ENCODE results near the gene PDE3A. TPM values are rescaled to one million over a fixed set of nuclear protein-coding genes. Genes with fewer than 3 reads are reported as not detected.

PDE3A gene
- total RNA-seq, 2 experiments from 2014 or later = not detected

DNA sequence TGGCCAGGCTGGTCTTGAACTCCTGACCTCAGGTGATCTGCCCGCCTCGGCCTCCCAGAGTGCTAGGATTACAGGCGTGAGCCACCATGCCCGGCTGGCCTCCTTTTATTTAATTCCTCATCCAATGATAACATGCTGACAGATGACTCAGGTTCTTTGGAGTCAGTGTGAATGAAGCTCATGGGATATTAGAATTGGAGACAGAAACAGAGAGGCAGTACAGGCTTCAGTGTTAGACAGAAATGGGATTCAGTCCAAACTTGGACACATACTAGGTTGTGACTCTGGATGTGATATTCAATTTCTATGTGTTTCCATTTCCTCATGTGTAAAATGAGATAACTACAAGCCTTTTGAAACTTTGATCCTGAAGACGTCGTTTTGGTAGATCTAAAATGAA, 47.3 kb downstream of the PDE3A start:
- ChIA-PET POLR2A (no interaction called here), CTCF (no interaction called here)

DNA sequence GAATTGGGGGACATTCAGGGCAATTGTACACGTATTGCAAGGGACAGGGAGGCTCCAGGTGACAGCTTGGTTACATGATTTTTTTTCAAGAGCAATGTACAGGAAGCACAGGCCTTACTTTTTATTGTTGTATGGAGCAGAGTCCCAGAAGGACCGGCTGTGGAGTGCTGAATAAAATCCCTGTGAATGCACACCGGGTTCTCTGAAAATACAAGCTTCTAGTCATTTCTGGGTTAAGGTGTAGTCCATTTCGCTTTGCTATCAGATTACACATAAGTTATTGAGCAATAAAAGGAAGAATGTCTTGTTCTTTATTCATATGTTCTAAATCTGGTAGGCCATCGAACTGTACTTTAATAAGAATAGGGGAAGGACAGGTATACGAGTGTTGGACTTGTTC, 52.2 kb downstream of the PDE3A start:
- ChIA-PET POLR2A (no interaction called here), CTCF (no interaction called here)

DNA sequence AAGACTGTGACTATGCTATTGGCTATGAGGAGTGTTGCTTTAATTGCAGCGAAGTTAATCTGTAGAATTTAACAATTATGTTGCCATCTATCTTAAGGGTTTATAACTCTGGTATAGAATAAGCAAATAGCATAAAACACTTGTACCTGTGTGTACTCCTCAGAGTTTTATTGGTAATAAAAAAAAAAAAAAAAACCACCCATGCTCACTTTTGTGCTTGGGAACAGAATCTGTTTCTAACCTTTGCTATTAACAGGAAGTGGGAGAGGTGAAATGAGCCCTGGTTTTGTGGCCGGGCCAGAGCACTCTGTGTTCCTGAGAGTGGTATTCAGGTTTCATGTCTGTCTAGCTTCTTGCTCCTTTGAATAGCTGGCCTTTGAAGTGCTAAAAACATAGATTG, 53.1 kb downstream of the PDE3A start:
- ChIA-PET POLR2A (no interaction called here), CTCF (no interaction called here)

DNA sequence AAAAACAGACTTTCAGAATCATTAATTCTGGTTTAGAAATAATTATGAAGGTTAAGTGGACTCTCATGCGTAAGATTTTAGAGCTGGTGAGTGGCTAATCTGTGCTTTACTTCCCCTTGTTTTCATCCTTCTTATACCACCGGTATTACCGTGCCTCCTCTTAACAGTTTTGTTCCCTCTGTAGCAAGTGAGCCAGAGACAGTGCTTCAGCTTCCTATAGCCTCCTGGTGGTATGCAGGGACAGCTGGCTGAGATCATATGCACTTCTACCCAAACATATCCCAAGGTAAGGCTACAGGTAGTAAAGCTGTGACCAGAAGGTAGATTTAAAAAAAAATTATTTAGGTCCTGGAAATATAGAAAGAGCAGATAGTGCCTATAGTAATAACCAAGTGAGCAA, 55.2 kb downstream of the PDE3A start:
- POLR2A ChIA-PET = no interaction called here
- CTCF ChIA-PET = no interaction called here

DNA sequence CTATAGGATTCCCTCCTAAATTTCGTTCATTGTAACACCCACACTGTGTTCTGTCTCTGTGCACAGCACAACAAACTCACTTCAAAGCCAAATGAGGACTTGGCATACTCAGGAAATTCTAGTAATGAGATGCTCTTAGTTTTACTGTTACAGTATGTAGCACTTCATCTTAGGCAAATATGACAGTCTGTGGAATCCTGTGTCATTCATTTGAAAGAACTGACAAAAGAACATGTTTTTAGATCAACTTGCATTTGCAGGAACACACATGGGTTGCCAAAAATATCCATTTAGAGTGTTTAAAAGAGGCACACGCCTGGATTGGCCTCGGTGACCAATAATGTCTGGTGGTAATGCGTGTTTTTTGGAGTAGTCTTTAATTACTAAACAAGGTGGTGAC, 56.5 kb downstream of the PDE3A start:
- CTCF ChIA-PET = no interaction called here

DNA sequence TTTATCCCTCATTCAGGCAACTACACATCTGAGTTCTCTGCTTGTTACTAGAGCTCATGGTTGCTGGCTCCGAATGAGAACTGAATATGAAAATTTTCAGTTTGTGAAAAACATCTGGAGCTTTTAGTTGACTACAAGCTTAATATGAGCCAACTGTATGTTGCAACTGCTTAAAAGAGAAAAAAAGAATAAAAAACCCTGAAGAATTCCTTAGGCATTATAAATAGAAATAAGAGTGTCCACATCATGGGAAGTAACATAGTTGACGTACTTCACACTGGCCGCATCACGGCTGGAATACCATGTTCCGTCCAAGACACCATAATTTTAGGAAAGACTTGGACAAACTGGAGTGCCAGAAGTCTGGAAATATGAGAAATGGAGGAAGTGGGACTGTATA, 57.9 kb downstream of the PDE3A start:
- POLR2A ChIA-PET = no interaction called here

More for the DNA sequence above, 56.5 kb downstream of the PDE3A start:
- POLR2A ChIA-PET = no interaction called here

DNA sequence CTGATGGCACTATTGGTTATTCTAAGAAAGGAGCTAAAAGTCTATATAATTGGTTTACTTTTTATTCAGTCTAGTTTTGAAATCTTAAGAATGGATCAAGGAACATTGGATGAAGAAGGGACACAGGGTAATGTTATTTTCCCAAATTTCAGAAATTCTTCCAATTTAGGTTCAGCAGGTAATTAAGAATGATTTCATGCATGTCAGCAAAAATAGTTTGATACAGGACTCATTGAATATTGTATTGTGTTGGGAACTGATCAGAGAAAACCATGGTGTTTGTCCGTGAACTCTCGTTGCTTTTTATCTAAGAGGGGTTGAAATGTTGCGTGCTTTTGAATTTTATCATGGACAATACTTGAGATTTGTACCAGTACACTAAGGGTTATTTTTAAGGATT, 58.6 kb downstream of the PDE3A start:
- POLR2A ChIA-PET = no interaction called here

More for the DNA sequence above, 57.9 kb downstream of the PDE3A start:
- CTCF ChIA-PET = no interaction called here

DNA sequence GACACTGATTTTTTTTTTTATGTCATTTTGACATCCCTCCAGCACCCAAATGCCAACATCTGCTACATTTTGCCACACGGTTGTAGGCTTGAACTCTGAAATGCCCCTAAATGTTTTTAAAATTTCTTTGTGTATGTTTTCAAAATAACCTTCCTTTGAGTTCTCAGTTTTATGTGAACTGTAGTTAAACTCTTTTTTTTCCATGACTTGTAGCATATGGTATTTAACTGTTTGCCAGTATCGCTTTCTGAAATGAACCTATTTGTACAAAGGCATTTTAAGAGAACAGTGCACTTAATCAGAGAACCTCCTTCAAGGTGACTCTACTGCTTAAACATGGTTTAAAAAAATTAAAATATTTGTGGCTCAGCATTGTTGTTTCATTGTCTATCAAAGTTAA, 61.5 kb downstream of the PDE3A start:
- ChIA-PET CTCF (no interaction called here), POLR2A (no interaction called here)

More for the DNA sequence above, 58.6 kb downstream of the PDE3A start:
- CTCF ChIA-PET = no interaction called here

DNA sequence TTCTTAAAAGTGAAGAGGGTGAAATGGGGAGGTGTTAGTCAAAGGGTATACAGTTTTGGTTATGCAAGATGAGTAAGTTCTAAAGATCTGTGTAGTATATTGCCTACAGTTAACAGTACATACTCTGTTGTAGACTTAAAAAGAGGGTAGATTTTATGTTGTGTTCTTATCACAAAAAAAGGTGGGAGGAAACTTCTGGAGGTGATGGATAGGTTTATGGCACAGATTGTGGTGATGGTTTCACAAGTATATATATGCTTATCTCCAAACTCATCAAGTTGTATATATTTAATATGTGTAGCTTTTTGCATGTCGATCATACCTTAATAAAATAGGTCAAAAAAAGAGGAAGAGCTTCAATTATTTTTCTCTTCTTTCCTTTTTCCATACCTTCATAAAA, 64.0 kb downstream of the PDE3A start:
- POLR2A ChIA-PET = no interaction called here
- CTCF ChIA-PET = no interaction called here

DNA sequence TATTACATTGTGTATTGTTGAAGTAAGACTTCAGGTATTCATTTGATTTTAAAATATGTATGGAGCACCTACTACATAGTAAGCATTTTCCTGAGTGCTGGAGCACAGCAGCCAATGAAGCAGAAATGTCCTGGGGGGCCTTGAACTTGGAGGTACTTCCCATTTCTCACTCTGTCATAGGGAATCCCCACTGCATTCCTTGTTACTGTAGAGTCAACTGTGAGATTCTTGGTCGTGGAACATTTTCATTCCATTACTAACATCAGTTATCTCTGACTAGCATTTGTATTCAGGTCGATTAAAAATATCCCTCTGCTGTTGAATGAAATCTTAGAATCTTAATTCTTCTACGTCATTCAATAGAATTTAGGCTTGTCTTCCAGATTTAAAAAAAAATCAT, 66.7 kb downstream of the PDE3A start:
- ChIA-PET POLR2A (no interaction called here), CTCF (no interaction called here)

DNA sequence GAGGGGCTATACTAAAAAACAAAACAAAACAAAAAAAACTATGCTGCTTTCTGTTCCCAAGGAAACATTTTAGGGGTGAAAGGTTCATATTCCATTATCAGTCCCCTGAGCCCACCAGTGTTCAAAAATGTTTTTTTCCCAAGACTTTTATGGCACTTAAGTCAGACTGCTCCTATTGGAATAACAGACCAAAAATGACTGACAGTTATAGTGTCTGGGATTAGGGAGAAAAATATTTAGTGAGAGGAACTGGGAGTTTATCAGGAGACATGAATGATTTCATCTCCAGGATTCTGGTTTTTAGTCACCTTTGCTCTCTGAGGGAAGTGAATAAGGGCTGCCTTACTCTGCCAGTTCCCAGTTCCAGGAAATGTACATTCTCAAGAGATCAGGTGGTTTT, 68.0 kb downstream of the PDE3A start:
- POLR2A ChIA-PET = no interaction called here
- CTCF ChIA-PET = no interaction called here

DNA sequence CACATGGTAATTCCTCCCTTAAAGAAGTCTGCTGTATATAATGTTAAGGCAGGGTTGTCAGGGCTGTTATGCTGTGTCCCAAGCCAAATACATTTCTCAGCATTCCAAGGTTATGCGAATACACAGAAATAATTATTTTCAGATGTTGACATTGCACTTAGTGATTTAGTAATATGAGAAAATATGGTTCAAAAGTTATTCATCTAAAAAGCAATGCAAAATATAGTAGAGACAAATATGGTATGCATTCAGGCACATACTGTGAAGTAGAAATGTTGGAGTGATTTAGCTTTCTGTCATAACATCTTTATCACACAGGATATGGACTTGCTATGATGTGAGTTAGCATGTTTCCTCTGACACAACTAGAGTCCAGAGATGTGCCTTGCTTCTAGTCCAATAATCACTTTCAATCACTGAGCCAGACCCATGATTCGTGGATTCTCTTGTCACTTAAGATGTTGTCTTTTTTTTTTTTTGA, 70.0 kb downstream of the PDE3A start:
- CTCF ChIA-PET = no interaction called here
- POLR2A ChIA-PET = no interaction called here

DNA sequence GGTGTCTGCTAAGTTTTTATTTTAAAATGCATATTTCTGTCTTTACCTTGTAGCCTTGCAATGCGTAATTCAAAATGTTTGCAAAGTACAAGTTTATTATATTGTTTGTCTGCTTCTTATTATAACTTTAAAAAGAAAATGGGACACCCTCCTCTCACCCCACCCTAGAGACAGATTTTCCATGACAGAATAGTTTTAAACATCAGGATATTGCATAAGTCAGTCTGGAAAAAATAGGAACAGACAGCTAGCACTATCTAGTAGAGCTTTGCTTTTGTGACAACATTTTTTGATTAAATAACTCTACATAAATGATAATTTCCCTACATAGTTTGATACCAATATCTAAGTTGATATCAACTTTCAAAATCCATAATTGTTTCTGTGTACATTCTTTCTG, 71.3 kb downstream of the PDE3A start:
- CTCF ChIA-PET = no interaction called here

DNA sequence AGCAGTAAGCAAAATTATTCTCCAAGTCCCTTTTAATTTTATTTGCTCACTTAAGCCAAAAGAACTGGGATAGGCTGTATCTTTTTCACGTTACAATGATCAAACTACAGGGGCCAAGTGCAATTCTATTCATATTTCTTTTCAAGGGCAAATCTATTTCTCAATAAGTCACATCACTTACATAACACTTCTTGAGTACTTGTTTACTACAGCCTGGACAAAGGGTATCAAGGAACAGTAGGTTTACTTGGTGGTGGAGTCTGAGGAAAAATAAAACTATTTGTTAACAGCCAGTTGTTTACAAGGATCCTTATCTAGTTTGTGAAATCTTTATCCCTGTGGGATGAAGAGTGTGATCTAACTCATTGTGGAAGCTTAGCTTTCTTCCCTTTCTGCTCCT, 72.1 kb downstream of the PDE3A start:
- CTCF ChIA-PET = no interaction called here
- POLR2A ChIA-PET = no interaction called here

More for the DNA sequence above, 71.3 kb downstream of the PDE3A start:
- POLR2A ChIA-PET = no interaction called here

DNA sequence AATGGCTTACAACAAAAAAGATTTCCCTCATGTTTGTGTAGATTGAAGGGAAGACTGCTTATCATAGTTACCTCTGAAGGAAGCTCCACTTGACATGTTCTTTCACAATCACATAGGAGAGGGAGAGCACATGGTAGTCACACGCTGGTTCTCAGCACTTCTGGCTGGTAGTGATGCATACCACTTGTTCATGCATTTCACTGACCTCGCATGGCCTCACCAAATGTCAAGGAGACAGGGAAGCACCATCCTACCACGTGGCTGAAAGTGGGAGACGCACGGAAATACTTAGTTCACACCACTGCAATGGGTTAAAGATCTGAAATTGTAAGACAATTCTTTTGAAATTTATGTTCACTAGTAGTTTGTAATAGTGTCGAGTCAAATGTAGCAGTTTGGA, 74.0 kb downstream of the PDE3A start:
- POLR2A ChIA-PET = no interaction called here
- CTCF ChIA-PET = no interaction called here

DNA sequence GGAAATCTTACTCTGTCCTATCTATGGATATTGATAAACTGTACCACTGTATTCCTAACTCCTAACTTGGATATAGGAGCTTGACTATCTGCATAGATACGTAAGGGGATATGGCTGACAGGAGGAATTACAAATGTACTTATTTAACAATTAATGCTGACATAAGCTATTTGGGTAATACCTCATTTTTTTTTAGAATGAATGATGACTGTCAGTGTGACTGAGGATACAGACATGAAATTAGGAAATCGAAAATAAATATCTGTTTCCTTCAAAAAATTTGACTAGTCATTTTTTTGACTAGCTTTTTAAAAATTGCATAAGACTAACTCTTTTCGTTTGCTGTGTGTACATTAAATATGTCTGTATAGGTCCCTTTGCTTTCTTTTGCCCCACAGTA, 74.9 kb downstream of the PDE3A start:
- CTCF ChIA-PET = no interaction called here
- POLR2A ChIA-PET = no interaction called here

DNA sequence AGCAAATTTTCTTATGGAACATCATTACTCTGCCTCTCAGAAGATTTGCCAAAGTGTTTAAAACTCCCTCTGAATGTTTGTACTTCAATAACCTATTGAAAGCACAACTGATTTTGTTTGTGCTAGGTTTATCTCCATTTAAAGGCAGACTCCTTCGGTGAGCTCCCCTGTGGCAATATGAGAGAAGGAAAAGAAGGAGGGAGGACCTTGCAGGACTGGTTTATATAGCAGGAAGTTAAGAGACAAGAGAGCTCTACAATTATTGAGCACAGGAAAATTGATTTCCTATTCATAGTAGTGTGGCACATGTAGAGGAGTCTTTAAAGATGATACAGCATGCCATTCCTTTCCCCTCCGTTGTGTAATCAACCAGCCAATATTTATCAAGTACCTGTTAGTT, 75.5 kb downstream of the PDE3A start:
- POLR2A ChIA-PET = no interaction called here
- CTCF ChIA-PET = no interaction called here

DNA sequence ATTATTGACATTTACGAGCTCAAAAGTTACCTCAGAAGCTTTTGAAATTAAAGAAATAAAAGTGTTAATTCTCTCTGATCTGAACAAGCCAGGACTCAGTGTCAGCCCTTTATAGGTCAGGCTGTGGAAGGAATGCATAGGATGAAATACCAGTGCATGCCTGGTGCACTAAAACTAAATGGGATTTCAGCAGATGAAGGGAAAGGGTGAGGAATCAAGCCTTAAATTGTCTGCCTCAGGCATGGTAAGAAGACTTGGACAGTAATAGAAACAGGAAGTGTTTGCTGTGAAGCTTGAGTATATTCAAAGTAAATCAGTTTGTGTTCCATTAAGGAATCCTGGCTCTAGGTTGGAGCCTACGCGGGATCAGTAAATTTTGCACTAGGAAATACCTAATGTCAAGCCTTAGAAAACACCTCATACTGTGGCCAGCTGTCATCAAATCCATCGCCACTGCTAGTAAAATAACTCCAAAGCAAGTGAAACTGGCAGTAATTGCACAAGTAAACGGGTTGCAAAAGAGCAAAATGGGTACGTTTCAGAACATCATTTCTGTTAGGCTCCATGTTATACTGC, 76.3 kb downstream of the PDE3A start:
- POLR2A ChIA-PET = no interaction called here
- CTCF ChIA-PET = no interaction called here

DNA sequence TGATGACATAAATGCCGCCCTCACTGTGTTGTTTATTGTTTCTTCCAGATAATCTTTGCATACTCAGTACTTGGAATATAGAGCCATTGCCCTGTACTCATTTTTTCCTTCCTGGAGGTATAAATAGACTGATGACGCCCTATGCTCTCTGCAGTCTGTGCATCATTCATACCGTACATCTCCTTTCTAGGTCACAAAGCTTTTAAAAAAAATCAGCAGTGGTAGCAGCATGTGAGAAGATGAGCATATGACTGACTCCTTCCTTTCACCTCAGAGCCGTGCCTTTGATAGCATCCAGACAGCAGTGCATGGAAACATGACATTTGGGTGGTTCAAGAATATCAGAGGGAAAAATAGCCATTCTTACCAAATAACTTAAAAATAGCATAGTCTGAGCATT, 77.3 kb downstream of the PDE3A start:
- ChIA-PET CTCF (no interaction called here), POLR2A (no interaction called here)

DNA sequence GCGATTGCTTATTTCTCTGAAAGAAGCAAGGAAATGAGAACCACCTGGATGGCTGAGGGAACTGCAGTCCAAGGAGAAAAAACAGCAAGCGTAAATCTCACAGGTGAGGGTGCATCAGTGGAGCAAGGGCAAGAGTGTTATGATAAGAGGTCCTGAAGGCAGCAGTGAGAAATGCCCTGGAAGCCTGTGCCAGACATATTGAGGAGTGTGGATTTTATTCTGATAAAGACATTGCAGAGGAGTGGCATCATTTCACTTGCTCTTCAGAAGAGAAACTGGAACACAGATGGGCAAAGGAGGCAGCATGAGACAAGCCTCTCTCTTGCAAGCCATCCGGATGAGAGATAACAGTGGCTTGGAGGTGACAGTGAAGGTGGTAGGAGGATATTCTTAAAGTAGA, 78.5 kb downstream of the PDE3A start:
- POLR2A ChIA-PET = no interaction called here
- CTCF ChIA-PET = no interaction called here

DNA sequence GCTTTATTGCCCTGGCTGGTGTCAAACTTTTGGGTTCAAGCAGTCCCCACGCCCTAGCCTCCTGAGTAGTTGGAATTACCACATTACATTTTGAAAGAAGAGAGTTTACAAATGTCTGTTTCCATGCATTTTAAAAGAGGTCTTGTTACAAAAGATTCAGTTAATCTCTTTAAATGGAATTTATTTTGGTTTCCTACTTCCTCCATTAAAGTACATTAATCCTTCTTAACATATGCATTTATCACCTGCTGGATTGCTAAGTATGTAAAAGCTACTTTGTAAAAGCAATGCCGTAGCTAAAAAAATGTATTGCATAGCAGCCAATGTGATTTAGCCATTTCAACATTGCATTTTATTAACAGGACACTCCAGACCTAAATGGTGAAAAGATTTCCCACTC, 80.4 kb downstream of the PDE3A start:
- POLR2A ChIA-PET = no interaction called here
- CTCF ChIA-PET = no interaction called here

DNA sequence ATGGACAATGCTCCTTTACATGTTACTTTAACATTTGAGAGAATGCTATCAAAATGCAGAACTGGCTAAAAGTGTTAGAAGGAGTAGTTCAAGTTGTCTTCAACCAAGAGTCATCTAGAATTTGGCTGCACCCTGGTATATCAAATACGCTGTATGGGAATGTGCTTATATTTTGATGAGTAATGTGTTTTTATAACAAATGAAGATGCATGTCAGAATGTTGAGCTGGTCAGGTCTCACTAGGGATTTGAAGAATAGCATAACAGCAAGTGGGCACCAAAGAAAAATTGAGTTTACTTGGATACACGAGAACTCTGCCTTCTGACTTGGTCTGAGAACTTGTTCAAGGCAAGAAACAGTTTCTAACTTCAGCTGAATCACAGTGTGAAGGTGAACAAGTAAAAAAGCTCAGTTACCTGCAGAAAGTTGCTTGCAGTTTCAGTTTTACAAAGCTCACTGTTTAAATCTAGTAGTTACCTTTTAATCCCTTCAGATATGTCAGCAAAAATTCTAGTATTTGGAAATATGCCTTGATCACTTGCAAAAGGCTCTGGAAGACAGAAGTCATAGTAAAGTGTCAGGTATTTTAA, 82.3 kb downstream of the PDE3A start:
- POLR2A ChIA-PET = no interaction called here
- CTCF ChIA-PET = no interaction called here

DNA sequence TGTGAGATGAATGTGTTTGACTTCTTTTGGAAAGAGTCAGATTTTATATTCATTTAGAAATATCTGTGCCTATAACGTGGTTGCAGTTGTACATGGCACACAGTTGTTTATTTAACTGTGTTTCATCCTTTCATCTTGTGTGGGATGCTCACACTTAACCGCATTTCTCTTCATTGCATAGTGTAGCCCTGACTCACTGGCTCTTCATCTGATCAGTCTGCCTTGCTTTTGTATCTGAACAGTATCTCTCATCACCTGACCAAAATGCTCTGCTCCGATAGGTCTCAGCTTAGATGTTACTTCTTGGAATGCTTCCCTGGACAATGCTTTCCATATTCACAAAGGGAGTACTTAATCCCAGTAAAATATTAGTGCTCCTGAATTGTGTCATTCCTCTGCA, 83.4 kb downstream of the PDE3A start:
- POLR2A ChIA-PET = no interaction called here
- CTCF ChIA-PET = no interaction called here
